KG1 (cell line): ENCODE measurements around the gene NDFIP2.

ENCODE experiments used
- DNase-seq: peaks from one replicate; lab custom pipeline; 2025; lab: John Stamatoyannopoulos, UW

The NDFIP2 gene

DNA sequence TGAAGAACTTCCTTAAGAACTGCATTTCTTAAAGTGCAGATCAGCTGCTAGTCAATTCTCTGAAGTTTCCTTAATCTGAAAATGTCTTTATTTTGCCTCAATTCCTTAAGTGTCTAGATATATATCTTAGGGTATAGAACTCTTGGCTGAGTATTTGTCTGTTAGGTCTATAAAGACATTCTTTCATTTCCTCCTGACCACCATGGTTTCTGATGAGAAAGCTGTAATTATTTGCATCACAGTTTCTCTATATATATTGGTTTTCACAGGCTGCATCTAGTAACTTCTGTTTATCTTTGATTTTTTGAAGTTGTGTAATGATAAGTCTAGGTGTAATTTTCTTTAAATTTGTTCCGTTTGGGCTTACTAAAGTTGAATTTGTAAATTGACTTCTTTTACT, 15.2 kb downstream of the NDFIP2 start:
- no peak for DNase-seq

DNA sequence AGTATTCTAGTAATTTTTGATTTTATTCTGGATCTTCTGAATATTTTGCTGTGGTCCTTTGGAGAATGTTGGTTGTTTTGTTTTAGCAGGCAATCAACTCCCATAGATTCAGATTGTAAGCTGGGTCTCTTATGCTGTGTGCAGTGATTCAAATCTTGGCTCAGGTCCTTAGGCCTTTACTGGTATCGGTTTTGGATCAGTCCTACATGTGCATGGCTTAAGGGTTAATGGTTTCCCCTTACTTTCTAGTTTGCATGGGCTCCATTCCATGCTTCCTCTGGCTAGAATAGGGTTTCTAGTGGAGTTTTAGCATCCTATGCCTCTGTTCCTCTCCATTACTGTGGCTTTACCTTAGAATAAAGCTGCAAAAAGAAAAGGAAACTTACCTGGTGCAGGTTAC, 16.1 kb downstream of the NDFIP2 start:
- DNase-seq, result no peak

DNA sequence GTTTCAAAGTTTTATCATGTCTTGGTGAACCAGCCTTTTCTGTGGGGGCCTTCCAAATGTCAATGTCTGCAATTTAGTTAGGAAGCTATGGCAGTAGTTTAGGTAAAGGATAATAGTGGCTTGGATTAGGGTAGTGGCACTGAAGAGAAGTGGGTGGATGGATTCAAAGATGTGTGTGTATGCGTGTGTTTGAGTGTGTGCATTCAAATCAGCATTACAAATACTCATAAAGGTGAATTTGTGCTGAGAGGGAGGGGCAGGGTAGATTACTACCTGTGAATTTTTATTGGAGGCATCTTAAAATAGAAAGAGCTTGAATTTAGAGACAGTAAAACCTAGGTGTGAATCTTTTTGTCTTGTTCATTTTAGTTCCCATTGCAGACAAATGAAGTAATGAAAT, 16.9 kb downstream of the NDFIP2 start:
- no peak for DNase-seq

DNA sequence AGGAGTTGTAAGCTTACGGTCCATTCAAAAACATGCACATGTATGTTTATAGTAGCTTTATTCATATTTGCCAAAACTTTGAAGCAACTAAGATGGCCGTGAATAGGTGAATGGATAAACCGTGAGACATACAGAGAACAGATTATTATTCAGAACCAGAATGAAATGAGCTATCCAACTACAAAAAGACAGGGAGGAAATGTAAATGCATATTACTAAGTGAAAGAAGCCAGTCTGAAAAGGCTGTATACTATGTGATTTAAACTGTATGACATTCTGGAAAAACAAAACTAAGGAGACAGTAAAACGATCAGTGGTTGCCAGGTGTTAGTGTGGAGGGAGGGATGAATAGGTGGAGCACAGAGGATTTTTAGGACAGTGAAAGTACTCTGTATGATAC, 19.9 kb downstream of the NDFIP2 start:
- DNase-seq, result no peak

DNA sequence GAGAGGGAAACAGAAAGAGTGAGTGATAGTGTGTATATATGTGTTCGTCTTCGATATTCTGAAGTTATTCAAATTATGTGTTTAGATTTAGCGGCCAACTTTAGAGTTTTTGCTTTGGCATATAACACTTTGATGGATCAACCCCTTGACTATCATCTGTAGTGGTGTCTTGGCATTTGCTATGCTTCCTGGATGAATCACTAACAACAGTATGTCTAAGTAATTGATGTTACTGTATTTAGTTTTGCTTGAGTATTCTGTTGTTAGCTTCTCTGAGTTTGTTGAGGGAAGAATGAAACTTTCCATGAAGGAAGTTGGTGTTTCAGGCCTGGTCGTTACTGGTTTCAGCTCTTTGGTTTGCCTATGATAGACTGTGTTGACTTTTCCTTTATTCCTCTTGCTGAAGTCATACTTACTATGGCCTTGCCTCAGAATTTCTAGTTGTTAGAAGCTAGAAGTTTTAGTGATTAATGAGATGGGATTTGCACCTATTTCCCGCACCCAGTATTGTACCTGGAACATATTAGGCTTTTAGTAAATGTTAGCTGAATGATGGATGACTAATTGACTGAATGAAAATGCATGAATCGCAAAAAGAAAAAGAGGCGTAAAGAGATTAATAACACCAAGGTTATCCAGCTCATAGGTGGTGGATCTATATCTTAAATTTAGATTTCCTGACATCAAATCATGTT, 20.7 kb downstream of the NDFIP2 start:
- DNase-seq, result no peak

DNA sequence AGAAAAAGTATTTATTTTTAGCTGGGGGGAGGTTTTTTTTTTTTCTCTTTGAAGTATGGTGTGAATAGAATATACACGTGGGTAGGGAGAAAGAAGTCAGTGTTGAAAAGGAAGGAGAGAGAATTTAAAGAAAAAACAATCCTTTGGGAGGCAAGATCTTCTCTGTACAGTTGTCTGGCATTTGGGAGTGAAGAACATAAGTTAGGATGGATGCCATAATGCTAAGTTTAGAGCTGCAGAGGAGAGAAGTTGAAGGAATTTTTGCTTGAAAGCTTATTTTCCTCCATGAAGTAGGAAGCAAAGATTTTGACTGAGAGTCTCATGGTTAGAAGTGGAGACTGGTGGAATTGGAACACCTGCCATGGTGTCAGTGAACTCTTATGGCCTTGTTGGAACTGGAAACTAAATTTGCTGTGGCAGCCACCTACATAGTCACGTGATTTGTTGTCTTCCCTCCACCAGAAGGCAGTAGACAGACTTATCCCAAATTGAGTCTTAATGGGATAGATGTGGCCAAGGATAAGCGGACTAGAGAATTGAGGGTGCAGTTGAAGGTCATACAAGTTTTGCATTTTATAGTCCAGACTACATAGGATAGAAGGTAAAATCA, 22.0 kb downstream of the NDFIP2 start:
- no peak for DNase-seq

DNA sequence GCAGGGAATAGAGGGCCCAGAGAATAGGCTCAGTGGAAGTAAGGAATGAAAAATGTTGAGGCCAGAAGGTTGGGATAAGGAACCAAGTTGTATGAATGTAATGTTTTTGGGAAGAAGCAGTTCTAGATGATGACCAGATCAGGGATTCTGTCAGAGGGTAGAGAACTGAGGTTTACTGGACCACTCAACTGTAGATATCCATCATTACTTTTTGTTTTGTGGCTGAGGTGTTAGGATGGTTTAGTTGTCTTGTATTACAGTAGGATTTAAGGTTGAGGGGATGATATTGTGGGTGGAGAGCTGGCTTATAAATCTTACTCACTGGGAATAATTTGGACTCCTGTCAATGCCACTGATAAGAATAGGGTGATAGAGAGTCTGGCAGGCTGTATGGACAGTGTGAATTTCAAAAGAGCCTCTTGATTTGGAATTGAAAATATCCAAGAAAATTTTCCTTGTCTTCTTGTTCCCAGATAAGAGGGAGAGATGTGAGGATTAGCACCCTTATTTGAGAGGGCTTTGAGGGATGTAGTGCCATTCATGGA, 22.6 kb downstream of the NDFIP2 start:
- no peak for DNase-seq

DNA sequence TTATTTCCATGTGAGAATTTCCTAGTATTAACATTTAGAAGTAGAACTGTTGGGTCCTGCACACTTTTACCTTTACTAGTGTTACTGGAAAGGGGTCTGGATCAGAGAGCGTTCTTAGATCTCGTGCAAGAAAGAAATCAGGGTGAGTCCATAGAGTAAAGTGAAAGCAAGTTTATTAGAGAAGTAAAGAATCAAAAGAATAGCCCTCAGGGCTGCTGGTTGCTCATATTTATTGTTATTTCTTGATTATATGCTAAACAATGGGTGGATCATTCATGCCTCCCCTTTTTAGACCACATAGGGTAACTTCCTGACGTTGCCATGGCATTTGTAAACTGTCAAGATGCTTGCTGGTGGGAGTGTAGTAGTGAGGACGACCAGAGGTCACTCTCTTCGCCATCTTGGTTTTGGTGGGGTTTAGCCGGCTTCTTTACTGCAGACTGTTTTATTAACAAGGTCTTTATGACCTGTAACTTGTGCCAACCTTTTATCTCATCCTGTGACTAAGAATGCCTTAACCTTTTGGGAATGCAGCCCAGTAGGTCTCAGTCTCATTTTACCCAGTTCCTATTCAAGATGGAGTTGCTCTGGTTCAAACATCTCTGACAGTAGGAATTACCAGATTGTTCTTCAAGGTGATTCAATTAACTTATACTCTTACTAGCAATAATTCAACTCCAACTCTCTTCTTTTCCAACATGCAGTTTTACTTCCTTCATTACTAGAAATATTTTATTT, 27.4 kb downstream of the NDFIP2 start:
- no peak for DNase-seq

DNA sequence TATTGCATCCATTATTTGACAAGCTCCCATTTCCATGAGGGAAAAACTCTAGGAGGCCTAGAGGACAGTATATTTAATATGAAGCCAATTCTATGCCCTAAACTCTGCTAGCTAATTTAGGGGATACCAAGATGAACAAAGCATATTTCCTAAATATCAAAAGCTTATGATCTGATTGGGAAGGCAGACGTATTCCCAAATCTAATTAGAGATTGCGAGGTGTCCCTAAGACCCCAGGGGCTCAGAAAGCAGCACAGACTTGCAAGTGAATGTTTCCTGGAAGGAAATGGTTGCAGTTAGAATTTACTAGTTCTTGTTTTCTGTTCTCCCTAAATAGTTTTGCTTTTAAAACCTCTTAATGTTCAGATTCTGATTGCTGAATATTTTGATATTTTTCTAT, 30.7 kb downstream of the NDFIP2 start:
- DNase-seq, result no peak

DNA sequence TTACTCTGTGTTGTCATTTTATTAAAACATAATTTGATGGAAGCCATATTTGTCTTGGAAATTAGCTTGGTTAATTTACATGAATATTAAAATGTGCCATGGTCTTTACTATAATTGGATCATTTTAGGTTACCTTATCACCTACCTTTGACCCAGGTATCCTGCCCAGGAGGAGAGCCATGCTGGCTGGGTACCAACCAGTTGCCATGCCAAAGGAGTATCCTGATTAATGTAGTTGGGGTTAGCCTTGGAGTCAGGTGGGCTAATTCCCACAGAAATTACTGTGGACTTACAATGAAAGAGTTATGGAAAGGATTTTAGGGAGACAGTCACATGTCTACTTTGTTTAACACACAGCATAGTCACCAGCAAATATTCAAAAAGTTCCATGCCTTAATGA, 32.0 kb downstream of the NDFIP2 start:
- DNase-seq, result no peak

DNA sequence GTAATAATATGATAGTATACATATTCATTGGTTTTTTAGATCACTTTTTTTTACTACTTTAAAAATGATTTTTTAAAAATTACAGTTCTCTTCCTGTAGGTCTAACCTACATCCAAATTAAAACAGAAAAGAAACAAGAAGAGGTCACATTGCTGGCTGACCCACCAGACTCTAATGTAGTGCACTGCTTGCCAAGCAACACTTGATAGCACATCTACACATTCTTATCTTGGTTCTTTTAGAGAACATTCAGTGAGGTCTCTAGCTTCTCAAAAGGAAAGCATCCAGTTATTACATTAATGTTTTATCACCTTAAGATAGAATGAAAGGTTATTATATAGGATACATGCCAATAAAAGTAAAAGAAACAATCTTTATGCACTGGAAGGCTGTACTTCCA, 35.6 kb downstream of the NDFIP2 start:
- DNase-seq, result no peak

DNA sequence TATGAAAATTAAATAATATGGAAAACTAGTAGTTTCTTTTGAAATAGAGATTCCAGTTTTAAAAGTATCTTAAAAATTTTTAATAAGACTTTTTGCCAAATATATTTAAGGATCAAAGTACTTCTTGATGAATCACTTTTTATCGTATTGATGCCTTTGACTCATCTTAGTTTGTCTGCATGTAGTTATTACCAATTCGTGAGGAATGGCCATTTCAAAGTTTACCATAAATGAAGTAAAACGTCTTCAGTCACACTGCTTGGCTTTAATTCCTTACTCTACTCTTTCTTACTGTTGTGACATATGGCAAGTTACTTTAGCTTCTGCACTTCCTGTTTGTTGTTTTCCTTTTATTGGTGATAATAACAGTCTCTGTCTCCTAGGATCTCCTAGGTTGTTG, 38.3 kb downstream of the NDFIP2 start:
- DNase-seq, result no peak

DNA sequence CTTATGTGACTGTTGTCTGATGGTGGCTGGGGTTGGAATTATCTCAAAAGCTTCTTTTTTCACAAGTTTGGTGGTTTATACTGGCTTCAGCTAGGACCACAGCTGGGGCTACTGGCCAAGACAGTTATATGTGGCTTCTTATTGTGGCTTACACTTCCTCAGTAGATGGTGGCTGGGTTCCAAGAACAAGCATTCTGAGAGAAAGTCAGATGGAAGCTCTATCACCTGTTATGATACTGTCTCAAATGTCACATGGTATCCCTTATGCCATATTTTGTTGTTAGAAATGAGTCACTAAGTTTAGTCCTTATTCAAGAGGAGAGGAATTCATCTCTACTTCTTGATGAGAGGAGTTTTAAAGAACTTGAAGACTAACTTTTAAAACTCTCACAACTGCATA, 41.6 kb downstream of the NDFIP2 start:
- peak; percentile 50 for DNase-seq

DNA sequence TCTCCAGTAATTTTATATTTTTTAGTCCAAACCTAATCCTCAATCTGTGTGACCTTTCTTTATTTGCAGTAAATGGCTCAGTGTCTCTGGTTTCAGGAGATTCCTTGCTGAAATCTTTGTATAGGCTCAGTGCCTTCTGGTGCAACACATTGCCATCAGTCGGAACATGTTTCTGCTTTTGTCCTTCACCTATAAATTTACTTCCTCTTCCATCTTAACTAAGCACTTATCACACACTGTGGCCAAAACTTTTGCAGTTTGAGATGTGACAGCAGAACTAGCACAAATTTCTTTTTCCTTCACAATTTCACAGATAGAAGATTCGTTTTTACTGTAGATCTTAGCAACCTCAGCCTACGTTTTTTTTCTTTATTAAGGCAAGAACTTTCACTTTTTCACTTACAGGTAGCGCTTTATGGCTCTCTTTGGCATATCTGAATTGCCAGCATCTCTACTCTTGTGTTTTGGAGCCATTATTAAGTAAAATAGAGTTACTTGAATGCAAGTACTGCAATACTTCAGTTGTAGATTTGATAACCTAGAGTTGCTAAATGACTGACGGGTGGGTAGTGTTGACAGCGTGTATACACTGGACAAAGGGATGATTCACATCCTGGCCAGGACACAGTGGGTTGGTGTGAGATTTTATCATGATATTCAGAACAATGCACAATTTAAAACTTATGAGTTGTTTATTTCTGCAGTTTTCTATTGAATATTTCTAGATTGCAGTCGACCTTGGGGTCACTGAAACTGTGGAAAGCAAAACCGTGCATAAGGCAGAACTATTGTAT, 44.3 kb downstream of the NDFIP2 start:
- no peak for DNase-seq

DNA sequence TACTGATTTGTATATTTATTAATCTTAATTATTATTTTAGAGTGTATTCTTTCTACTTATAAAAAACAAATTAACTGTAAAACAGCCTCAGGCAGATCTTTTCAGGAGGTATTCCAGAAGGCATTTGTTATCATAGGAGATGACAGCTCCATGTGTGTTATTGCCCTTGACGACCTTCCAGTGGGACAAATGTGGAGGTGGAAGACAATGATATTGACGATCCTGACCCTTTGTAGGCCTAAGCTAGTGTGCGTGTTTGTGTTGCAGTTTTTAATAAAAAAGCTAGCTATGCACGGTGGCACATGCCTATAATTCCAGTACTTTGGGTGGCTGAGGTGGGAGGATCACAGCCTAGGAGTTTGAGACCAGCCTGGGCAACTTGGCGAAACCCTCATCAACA, 46.7 kb downstream of the NDFIP2 start:
- DNase-seq, result no peak

DNA sequence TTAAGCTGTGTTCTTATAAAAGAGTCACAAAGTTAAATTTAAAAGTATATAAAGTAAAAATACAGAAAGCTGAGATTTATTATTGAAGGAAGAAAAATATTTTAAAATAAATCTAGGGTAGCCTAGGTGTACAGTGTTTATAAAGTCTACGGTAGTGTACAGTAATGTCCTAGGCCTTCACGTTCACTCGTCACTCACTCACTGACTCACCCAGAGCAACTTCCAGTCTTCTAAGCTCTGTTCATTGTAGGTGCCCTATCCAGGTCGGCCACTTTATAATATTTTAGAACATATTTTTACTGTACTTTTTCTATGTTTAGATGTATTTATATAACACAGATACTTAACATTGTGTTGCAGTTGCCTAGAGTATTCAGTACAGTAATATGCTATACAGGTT, 47.4 kb downstream of the NDFIP2 start:
- DNase-seq, result no peak

DNA sequence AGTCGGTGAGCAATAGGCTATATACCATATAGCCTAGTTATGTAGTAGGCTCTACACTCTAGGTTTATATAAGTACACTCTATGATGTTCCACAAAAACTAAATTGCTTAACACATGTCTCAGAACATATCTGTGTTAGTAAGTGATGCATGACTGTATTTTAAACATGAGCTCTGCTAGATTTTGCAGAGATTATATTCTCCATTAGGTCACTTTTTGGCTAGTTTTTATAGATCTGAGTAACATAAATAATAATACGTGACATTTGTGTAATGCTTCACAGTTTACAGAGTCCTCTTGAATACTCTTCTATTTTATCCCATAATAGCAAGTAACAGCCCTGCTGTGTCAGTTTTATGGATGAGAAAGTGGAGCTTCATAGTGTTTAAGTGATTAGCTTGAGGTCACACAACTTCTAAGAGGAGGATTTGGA, 47.8 kb downstream of the NDFIP2 start:
- no peak for DNase-seq

DNA sequence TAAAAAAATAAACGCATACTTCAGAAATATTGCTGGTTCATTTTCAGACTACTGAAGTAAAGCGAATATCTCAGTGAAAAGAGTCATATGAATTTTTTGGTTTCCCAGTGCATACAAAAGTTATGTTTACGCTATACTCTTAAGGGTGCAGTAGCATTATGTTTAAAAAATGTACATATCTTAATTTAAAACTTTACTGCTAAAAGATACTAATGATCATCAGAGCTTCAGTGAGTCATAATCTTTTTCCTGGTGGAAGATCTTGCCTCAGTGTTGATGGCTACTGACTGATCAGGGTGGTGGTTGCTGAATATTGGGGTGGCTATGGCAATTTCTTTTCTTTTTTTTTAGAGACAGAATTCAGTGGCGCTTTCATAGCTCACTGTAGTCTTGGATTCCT, 48.9 kb downstream of the NDFIP2 start:
- DNase-seq, result no peak

DNA sequence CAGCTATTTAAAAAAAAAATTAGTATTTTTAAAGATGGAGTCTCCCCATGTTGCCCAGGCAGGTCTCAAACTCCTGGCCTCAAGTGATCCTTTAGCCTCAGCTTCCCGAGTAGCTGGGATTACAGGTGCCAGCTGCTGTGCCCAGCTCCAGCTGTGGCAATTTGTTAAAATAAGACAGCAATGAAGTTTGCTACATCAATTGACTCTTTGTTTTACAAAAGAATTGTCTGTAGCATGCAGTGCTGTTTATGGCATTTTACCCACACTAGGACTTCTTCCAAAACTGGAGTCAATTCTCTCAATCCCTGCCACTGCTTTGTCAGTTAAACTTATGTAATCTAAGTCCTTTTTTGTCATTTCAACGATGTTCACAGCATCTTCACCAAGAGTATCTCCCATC, 49.3 kb downstream of the NDFIP2 start:
- no peak for DNase-seq

DNA sequence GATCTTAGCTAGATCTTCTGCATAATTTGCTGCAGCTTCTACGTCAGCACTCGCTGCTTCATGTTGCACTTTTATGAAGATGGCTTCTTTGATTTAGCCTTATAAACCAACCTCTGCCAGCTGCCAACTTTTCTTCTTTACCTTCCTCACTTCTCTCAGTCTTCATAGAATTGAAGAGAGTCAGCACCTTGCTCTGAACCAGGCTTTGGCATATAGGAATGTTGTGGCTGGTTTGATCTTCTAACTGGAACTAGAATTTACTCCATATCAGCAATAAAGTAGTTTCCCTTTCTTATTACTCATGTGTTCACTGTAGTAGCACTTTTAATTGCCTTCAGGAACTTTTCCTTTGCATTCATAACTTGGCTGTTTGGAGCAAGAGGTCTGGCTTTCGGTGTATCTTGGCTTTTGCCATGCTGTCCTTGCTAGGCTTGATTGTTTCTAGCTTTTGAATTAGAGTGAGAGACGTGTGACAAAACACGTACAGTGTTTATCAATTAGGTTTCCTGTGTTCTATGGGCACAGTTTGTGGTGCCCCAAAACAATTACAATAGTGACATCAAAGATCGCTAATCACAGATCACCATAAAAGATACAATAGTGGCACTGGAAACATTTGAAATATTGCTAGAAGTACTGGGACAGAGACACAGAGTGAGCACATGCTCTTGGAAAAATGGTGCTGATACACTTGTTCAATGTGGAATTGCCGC, 50.7 kb downstream of the NDFIP2 start:
- no peak for DNase-seq

DNA sequence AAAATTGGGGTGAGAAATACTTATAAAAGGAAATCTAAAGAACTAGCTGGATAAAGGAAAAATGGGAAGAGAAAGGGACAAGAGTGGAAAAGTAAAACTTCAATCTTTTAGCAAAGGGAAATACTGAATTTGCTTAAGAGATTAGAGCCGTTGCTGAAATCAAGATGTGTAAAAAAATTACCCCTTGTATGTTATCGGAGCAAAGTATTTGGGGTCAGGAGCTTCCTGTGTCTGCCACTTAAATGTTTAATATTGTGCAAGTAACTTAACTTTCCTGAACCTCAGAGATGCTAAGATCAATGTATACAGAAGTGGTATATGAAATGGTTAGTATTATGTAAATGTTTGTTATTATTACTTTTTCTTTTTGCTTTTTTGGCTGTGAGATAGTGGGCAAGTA, 51.6 kb downstream of the NDFIP2 start:
- no peak for DNase-seq
